Activated CD4-positive, alpha-beta memory T cell treated with anti-CD3 and anti-CD28 coated beads for 36 hours (primary cell): ENCODE results near the gene FAM240B. TPM values are rescaled to one million over a fixed set of nuclear protein-coding genes. Genes with fewer than 3 reads are reported as not detected.
A peak's percentile ranks its signal among the peaks of the same experiment; 100 is the strongest.

ENCODE experiments used
- CTCF ChIA-PET: fragments of 350-600 bp; sonication (Branson Sonifier 250); formaldehyde crosslinking; loops from one replicate; lab custom pipeline; 2021; ENCODE audit warnings: antibody characterized with exemption, inconsistent platforms; lab: Charles Lee
- POLR2A ChIA-PET: fragments of 350-600 bp; sonication (Branson Sonifier 250); formaldehyde crosslinking; loops from one replicate; lab custom pipeline; 2021; ENCODE audit warnings: antibody characterized with exemption; lab: Charles Lee
- DNase-seq: peaks from one replicate; pipeline ENCODE4 v3.0.0-alpha.2; 2020
- H3K27ac Mint-ChIP-seq: one replicate; pipeline ENCODE4 v1.8.0; 2021; ENCODE audit warnings: mixed read lengths
- H3K27me3 Mint-ChIP-seq: one replicate; pipeline ENCODE4 v1.8.0; 2021; ENCODE audit warnings: mixed read lengths
- H3K36me3 Mint-ChIP-seq: one replicate; pipeline ENCODE4 v1.8.0; 2021; ENCODE audit warnings: mixed read lengths
- H3K4me1 Mint-ChIP-seq: one replicate; pipeline ENCODE4 v1.8.0; 2021; ENCODE audit warnings: low read depth, mixed read lengths
- H3K4me3 Mint-ChIP-seq: one replicate; pipeline ENCODE4 v1.8.0; 2021; ENCODE audit warnings: mild to moderate bottlenecking, mixed read lengths
- H3K9me3 Mint-ChIP-seq: one replicate; pipeline ENCODE4 v1.8.0; 2021; ENCODE audit warnings: mixed read lengths
- intact Hi-C: fragments of 100-400 bp; cut with micrococcal nuclease; formaldehyde crosslinking; loops from one replicate; pipeline ENCODE4 v1.15.1; 2023
- total RNA-seq, 2 experiments: library from RNA; stranded (reverse); gene quantifications; one replicate each; pipeline ENCODE4 v1.2.3, GENCODE V29; 2021

The FAM240B gene
- total RNA-seq, 2 experiments from 2014 or later = not detected

DNA sequence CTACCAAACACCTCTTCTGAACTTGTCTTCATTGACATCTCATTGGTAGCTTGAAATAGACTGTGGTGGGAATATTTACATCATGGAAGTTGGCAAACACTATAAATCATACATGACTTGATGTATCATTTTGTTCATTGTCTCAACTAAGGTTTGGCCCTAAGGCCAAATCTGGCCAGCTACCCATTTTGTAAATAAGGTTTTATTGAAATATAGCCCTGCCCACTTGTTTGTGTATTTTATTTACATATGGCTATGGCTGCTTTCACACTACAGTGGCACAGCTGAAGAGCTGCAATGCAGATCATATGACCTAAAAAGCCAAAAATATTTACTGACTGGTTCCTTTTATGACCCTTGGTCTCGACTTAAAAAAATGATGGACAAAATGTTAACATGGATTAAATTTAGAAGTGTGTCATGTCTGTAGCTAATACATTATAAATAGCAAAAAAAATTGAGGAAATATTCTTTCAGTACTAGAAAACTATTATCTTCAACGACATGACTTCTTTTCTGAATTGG, 22.1 kb downstream of the FAM240B start:
- CTCF ChIA-PET = no interaction called here
- intact Hi-C loops = loop anchor here (1.0 kb wide), 1 partner anchor 10 kb away; no protein-coding TSS in a partner anchor

DNA sequence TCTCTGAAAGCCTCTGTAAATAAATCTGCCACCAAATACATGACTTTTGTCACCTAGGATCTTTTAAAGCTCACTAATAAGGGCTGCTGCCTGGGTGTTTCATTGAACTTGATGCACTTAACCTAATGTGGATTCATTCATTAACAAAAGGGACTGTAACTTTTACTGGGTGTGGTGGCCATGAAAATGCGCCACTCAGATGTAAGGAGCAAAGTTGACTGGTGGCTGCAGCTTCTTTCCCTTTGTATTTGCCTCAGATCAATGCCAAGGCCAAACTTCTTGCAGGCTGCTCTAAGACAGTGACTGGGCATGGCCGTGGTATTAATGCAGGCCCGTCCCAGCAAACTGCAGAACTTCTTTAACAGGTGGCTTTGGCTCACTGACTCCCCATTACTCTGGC, 22.9 kb downstream of the FAM240B start:
- Mint-ChIP-seq H3K4me1 (no peaks in the 10 kb centered on the region), H3K27ac (no peak overlapping the region), H3K36me3 (no peaks in the 10 kb centered on the region), H3K4me3 (no peak overlapping the region), H3K9me3 (no peaks in the 10 kb centered on the region), H3K27me3 (peaks cover 3% of the 10 kb centered on the region)
- no peak for DNase-seq
- intact Hi-C loops = no loop called here
- POLR2A ChIA-PET = no interaction called here
- CTCF ChIA-PET = no interaction called here

More for the DNA sequence above, 22.1 kb downstream of the FAM240B start:
- POLR2A ChIA-PET = no interaction called here
- Mint-ChIP-seq H3K36me3 (no peaks in the 10 kb centered on the region), H3K4me1 (no peaks in the 10 kb centered on the region), H3K27ac (no peak overlapping the region), H3K27me3 (peaks cover 5% of the 10 kb centered on the region), H3K9me3 (no peaks in the 10 kb centered on the region), H3K4me3 (no peak overlapping the region)
- DNase-seq = no peak

DNA sequence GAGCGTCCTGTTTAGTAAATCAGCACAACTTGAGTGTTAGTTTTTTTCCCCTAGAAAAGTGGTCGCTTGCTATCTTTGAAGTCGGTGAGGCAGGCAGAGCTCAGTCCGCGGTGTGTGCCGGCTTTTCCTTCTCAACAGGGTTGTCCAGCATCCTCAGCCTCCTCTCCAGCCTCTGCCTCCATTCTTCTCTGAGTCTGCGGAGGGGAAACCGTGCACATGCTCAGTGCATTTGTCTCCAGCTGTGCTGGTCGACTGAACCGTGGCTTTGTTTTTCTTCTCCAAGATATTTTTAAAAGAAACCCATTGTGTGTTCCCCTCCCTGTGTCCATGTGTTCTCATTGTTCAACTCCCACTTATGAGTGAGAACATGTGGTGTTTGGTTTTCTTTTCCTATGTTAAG, 25.3 kb downstream of the FAM240B start:
- no peaks in the 10 kb centered on the region for H3K36me3 Mint-ChIP-seq
- peaks cover 3% of the 10 kb centered on the region for H3K27me3 Mint-ChIP-seq
- no peaks in the 10 kb centered on the region for H3K4me1 Mint-ChIP-seq
- H3K4me3 Mint-ChIP-seq = no peak overlapping the region
- ChIA-PET CTCF (no interaction called here), POLR2A (no interaction called here)
- DNase-seq = no peak
- H3K9me3 Mint-ChIP-seq = no peaks in the 10 kb centered on the region
- intact Hi-C loops = no loop called here
- no peak overlapping the region for H3K27ac Mint-ChIP-seq

DNA sequence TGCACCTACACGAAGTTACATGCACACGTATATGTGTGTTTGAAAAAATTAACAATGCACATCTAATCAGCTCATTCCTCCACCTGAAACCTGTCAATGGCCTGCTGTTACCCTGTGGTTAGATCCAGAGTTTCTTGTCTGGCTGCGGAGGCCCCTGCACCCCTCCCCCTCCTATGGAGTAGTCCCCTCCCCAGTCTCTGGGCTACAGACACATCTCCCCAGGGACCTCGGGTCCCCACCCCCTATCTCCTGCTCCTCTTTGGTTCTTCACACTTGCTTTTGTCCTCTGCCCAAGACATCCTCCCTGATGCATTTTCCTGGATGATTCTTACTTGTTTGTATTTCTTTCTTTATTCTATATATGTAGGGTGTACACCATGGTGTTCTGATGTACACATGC, 27.2 kb downstream of the FAM240B start:
- Mint-ChIP-seq H3K27ac (no peak overlapping the region), H3K36me3 (no peaks in the 10 kb centered on the region), H3K9me3 (no peaks in the 10 kb centered on the region), H3K27me3 (peaks cover 3% of the 10 kb centered on the region), H3K4me3 (no peak overlapping the region), H3K4me1 (no peaks in the 10 kb centered on the region)
- ChIA-PET CTCF (no interaction called here), POLR2A (no interaction called here)
- intact Hi-C loops = no loop called here
- DNase-seq = no peak

DNA sequence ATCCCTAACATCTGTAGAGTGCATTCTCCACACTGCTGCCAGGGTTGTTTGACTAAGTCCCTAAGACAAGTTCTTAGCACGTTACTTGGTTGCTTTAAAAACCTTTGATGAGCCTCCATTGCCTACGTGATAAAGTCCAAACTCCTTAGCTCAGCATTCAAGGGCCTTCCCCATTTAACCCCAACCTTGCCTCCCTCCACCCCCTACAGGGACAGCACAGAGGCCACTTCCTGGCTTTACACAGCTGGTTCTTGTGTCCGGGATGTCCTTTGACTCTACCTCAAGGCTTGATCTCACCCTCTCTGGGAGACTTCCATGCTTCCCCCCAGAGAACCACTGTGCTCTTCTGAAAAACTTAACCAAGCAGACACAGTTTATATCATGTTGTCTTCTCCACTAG, 29.4 kb downstream of the FAM240B start:
- Mint-ChIP-seq H3K4me1 (peaks cover 3% of the 10 kb centered on the region), H3K27me3 (peaks cover 5% of the 10 kb centered on the region), H3K36me3 (no peaks in the 10 kb centered on the region), H3K9me3 (no peaks in the 10 kb centered on the region), H3K27ac (no peak overlapping the region), H3K4me3 (no peak overlapping the region)
- POLR2A ChIA-PET = no interaction called here
- intact Hi-C loops = no loop called here
- CTCF ChIA-PET = no interaction called here
- DNase-seq = no peak

DNA sequence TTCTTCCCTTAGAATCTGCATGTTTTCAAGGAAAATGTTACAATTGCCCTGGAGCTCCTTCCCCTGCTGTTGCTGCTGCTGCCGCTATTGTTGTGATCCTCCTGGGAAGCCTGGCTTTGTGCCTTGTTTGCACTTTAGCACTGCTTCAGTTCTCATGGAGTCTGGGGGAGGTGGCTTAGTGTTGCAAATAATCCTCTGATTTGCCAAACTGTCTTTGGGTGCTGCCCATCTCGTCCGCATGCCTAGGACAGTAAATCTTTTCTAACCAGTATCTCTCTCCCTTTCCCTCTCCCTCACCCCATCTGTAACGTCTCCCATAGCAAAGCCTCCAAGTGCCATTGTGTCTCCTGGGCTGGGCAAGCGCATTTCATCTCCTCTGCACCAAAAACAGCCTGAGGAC, 30.3 kb downstream of the FAM240B start:
- H3K4me1 Mint-ChIP-seq = peaks cover 3% of the 10 kb centered on the region
- POLR2A ChIA-PET = no interaction called here
- H3K9me3 Mint-ChIP-seq = no peaks in the 10 kb centered on the region
- CTCF ChIA-PET = no interaction called here
- intact Hi-C loops = no loop called here
- H3K36me3 Mint-ChIP-seq = no peaks in the 10 kb centered on the region
- no peak overlapping the region for H3K27ac Mint-ChIP-seq
- peaks cover 7% of the 10 kb centered on the region for H3K27me3 Mint-ChIP-seq
- no peak overlapping the region for H3K4me3 Mint-ChIP-seq
- no peak for DNase-seq

DNA sequence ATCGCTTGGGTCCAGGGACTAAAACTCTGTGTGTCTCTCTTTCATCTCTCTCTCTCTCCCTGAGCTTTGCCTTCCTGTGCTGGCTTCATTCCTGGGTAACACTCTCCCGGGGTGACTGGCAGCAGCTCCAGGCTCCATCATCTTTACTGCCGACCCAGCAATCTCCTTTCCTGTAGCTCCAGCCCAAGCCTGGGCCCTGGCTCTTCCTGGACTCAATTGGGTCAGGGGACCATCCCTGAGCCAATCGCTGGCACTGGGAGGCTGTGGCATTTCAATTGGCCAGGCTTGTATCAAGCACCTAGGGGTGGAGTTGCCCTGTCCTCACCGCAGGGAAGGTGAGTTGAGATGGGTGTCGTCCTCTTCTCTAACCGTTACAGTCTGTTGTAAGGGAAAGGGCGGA, 31.9 kb downstream of the FAM240B start:
- peaks cover 3% of the 10 kb centered on the region for H3K27me3 Mint-ChIP-seq
- H3K27ac Mint-ChIP-seq = no peak overlapping the region
- no peaks in the 10 kb centered on the region for H3K36me3 Mint-ChIP-seq
- POLR2A ChIA-PET = no interaction called here
- no peaks in the 10 kb centered on the region for H3K9me3 Mint-ChIP-seq
- CTCF ChIA-PET = no interaction called here
- no peak for DNase-seq
- intact Hi-C loops = no loop called here
- no peak overlapping the region for H3K4me3 Mint-ChIP-seq
- peaks cover 3% of the 10 kb centered on the region for H3K4me1 Mint-ChIP-seq

DNA sequence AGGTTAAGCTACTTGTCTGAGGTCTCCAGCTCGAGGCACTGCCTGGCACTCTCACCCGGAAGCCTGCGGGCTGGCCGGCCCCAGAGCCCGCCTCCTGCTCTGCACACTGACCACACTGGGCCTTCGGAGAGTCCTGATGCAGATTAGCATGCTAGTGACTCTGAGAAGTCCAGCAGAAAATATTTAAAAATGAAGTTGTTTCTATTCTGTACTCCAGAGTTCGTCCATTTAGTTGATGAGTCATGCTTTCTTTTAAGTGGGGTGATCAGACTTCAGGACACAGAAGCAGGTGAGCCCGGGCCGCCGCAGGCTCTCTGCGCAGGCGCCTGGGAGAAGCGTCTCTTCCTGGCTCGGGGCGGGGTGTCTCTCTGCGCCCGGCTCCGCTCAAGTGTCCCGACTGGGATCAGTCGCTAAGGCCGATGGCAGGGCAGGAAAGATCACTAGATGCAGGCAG, 32.5 kb downstream of the FAM240B start:
- Mint-ChIP-seq H3K36me3 (no peaks in the 10 kb centered on the region), H3K4me3 (peak overlapping the region; percentile 41), H3K27me3 (peaks cover 3% of the 10 kb centered on the region), H3K27ac (no peak overlapping the region), H3K4me1 (peaks cover 3% of the 10 kb centered on the region), H3K9me3 (no peaks in the 10 kb centered on the region)
- POLR2A ChIA-PET = no interaction called here
- CTCF ChIA-PET = no interaction called here
- intact Hi-C loops = no loop called here
- peak; percentile 58 for DNase-seq

DNA sequence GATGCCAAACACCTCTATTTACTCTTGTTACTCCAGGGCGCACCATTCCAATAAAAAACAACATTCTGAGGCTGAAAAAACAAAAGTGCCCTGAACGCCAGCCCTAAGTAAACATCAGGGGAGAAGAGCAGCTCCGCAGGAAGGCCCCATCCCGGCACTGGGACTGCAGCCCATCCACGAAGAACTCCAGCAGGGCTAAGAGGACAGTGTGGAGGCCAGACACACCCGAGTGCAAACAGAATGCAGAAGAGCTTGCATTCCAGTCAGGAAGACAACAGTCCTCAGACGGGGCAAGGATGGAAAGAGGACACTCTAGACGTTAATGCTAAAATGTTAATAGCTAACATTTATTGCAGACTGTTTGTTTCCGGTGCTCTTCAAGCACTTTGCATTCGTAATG, 33.0 kb downstream of the FAM240B start:
- Mint-ChIP-seq H3K9me3 (no peaks in the 10 kb centered on the region), H3K27me3 (peaks cover 3% of the 10 kb centered on the region), H3K4me3 (no peak overlapping the region), H3K36me3 (no peaks in the 10 kb centered on the region), H3K27ac (no peak overlapping the region), H3K4me1 (peaks cover 3% of the 10 kb centered on the region)
- POLR2A ChIA-PET = no interaction called here
- CTCF ChIA-PET = no interaction called here
- intact Hi-C loops = no loop called here
- no peak for DNase-seq

DNA sequence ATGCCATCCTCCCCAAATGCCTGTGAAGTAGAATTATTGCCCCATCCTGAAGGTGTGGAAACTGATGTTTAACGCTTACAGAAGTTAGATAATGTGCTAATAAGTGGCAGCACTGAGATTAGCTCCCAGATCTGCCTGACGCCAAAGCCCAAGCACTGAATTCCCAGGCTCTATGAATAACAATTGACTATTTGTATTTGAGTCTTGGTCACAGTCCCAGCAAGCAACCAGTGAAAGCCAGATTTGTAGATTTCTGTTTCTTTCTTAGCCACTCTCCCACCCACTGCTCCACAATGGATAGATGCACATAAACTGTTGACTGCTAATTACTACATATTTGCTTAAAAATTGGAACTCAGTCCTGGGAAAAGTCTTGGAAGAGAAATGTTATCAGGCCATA, 34.4 kb downstream of the FAM240B start:
- intact Hi-C loops = no loop called here
- peaks cover 3% of the 10 kb centered on the region for H3K4me1 Mint-ChIP-seq
- POLR2A ChIA-PET = no interaction called here
- peaks cover 3% of the 10 kb centered on the region for H3K27me3 Mint-ChIP-seq
- H3K27ac Mint-ChIP-seq = no peak overlapping the region
- no peaks in the 10 kb centered on the region for H3K36me3 Mint-ChIP-seq
- H3K4me3 Mint-ChIP-seq = no peak overlapping the region
- no peaks in the 10 kb centered on the region for H3K9me3 Mint-ChIP-seq
- DNase-seq = no peak
- CTCF ChIA-PET = interaction anchor here (1.0 kb wide), 1 partner anchor 10 kb away, joined by 3 read pairs; no protein-coding TSS in a partner anchor

DNA sequence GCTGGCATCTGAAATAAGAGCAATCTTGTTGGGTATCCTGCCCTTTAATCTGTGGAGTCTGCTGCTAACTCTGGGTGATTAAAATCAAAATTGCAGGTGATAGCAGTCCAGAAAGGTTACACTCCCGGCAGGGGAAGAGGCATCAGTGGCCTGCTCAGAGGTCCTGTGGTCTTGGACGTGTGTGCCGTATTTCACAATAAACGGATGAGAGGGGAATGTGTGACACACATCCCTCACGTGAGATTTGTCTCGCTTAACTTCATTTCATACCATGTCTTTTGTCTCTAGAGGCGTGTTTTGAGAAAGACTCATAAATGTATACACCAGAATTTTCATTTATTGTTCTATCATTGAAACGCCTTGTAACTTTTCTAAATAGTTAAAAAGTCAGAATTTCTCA, 36.6 kb downstream of the FAM240B start:
- CTCF ChIA-PET = no interaction called here
- peaks cover 3% of the 10 kb centered on the region for H3K27me3 Mint-ChIP-seq
- DNase-seq = no peak
- H3K4me3 Mint-ChIP-seq = no peak overlapping the region
- intact Hi-C loops = no loop called here
- no peak overlapping the region for H3K27ac Mint-ChIP-seq
- no peaks in the 10 kb centered on the region for H3K9me3 Mint-ChIP-seq
- H3K4me1 Mint-ChIP-seq = peaks cover 3% of the 10 kb centered on the region
- no peaks in the 10 kb centered on the region for H3K36me3 Mint-ChIP-seq
- POLR2A ChIA-PET = no interaction called here

DNA sequence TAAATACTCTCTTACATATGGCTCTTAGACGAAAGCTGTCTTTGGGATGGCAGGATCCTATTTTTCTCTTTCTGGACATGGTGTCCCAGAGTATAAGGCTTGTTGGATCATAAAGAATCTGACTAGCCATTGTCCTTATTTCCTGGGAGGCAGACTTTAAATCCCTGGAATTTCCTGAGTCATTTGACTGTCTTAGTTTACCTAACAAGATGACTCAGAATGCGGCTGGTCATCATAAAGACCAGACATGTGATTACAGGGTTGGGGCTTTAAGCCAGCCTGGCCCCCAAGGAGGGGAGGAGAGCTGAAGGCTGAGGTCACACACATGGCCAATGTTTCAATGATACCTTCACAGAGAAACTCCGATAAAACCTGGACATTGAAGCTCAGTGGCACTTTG, 37.2 kb downstream of the FAM240B start:
- intact Hi-C loops = no loop called here
- ChIA-PET CTCF (no interaction called here), POLR2A (no interaction called here)

DNA sequence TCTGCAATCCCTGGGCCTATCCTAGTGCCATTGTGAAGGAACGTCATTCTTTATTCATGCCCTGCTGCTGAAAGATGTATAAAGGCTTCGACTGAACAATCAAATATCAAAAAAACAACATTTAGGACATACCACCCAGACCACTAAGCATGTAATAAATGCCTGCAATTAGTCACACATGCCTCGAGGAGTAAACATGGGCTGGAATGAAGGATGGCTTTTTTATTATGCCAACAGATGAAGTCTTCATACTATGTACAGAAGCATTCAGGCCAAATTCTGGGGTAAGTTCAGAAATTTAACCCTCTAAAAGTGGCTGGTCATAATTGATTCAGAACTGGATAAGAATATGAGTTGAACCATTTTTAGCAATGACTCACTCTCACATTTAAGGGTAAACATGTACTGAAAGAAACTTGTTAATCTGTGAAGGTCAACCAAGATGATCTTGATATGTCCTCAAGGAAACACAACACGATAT, 38.1 kb downstream of the FAM240B start:
- no peaks in the 10 kb centered on the region for H3K36me3 Mint-ChIP-seq
- H3K27ac Mint-ChIP-seq = no peak overlapping the region
- ChIA-PET POLR2A (no interaction called here), CTCF (no interaction called here)
- H3K9me3 Mint-ChIP-seq = no peaks in the 10 kb centered on the region
- H3K27me3 Mint-ChIP-seq = peaks cover 5% of the 10 kb centered on the region
- H3K4me3 Mint-ChIP-seq = no peak overlapping the region
- no peak for DNase-seq
- peaks cover under 1% of the 10 kb centered on the region for H3K4me1 Mint-ChIP-seq
- intact Hi-C loops = no loop called here

More for the DNA sequence above, 37.2 kb downstream of the FAM240B start:
- Mint-ChIP-seq H3K36me3 (no peaks in the 10 kb centered on the region), H3K4me1 (peaks cover 3% of the 10 kb centered on the region), H3K27me3 (peaks cover 3% of the 10 kb centered on the region), H3K4me3 (no peak overlapping the region), H3K27ac (no peak overlapping the region), H3K9me3 (no peaks in the 10 kb centered on the region)
- no peak for DNase-seq
